Activated naive CD4-positive, alpha-beta T cell treated with anti-CD3 and anti-CD28 coated beads, Interleukin-2, amount 50 U/mL, for 72 hours (primary cell): Measurements from ENCODE around the gene CACNG4. TPM values are rescaled to one million over a fixed set of nuclear protein-coding genes. Genes with fewer than 3 reads are reported as not detected.

Experiments
- ATAC-seq, 2 donors: fragments of 150-1000 bp; cut with Tn5 transposase; 2 replicates each; pipeline ENCODE4 v1.10.0; 2021; ENCODE audit warnings: mild to moderate bottlenecking in 2 of 2, moderate library complexity in 2 of 2
- DNase-seq, 2 donors: peaks; one replicate each; pipeline ENCODE4 v3.0.0; 2021 to 2022; ENCODE audit warnings: low spot score in 2 of 2
- H3K27ac Mint-ChIP-seq, 2 donors: one replicate each; pipeline ENCODE4 v1.8.0; 2022; ENCODE audit warnings: mild to moderate bottlenecking in 2 of 2, mixed read lengths in 2 of 2
- H3K36me3 Mint-ChIP-seq, 2 donors: one replicate each; pipeline ENCODE4 v1.8.0; 2022; ENCODE audit warnings: mixed read lengths in 2 of 2
- H3K9me3 Mint-ChIP-seq, 2 donors: one replicate each; pipeline ENCODE4 v1.8.0; 2022; ENCODE audit warnings: mixed read lengths in 2 of 2
- total RNA-seq, 2 donors: library from RNA; stranded (reverse); gene quantifications; one replicate each; pipeline ENCODE4 v1.2.3, GENCODE V29; 2022

CACNG4 gene
- not detected for total RNA-seq

GRCh38 chr17:66963909-66964771 is at the start of gene CACNG4:
CACNG4 (plus strand) TSS chr17:66964707; CDS start chr17:66964912, 205 bp downstream.
- ATAC-seq (peak in 1 of 2 donors; percentile 19), DNase-seq (no peak)
- H3K36me3 Mint-ChIP-seq: no peaks in the 10 kb centered on the region
- H3K9me3 Mint-ChIP-seq: no peaks in the 10 kb centered on the region
- no peak within 1 kb of the TSS for H3K27ac Mint-ChIP-seq

- Mint-ChIP-seq H3K9me3 (no peaks in the 10 kb centered on the region), H3K36me3 (no peaks in the 10 kb centered on the region), H3K27ac (no peak overlapping the region)
- ATAC-seq: no peak
- DNase-seq: no peak
These were observed 49.3 kb upstream of the CACNG4 start for GRCh38 chr17:66915204-66915611.

- Mint-ChIP-seq H3K36me3 (no peaks in the 10 kb centered on the region), H3K27ac (no peak overlapping the region), H3K9me3 (no peaks in the 10 kb centered on the region)
- DNase-seq (no peak), ATAC-seq (no peak)
These were observed 48.7 kb upstream of the CACNG4 start for GRCh38 chr17:66915792-66916191.

GRCh38 chr17:66916946-66917345 is 47.6 kb upstream of the CACNG4 start:
- DNase-seq: no peak
- peaks cover 0 to 5% of the 10 kb centered on the region in 2 donors for H3K36me3 Mint-ChIP-seq
- no peak for ATAC-seq
- H3K9me3 Mint-ChIP-seq: peaks cover 0 to 4% of the 10 kb centered on the region in 2 donors
- H3K27ac Mint-ChIP-seq: no peak overlapping the region

GRCh38 chr17:66918896-66919295 is 45.6 kb upstream of the CACNG4 start:
- DNase-seq (no peak), ATAC-seq (no peak)
- Mint-ChIP-seq H3K27ac (no peak overlapping the region), H3K9me3 (peaks cover 0 to 4% of the 10 kb centered on the region in 2 donors), H3K36me3 (peaks cover 0 to 6% of the 10 kb centered on the region in 2 donors)

GRCh38 chr17:66920435-66920834 is 44.1 kb upstream of the CACNG4 start:
- H3K36me3 Mint-ChIP-seq: peaks cover 0 to 6% of the 10 kb centered on the region in 2 donors
- H3K27ac Mint-ChIP-seq: no peak overlapping the region
- H3K9me3 Mint-ChIP-seq: peaks cover 0 to 4% of the 10 kb centered on the region in 2 donors
- DNase-seq (no peak), ATAC-seq (no peak)

- DNase-seq (no peak), ATAC-seq (no peak)
- peaks cover 0 to 6% of the 10 kb centered on the region in 2 donors for H3K36me3 Mint-ChIP-seq
- H3K27ac Mint-ChIP-seq: no peak overlapping the region
- peaks cover 0 to 4% of the 10 kb centered on the region in 2 donors for H3K9me3 Mint-ChIP-seq
These were observed 43.6 kb upstream of the CACNG4 start for GRCh38 chr17:66920950-66921349.

GRCh38 chr17:66923886-66924285 is 40.6 kb upstream of the CACNG4 start:
- peaks cover 0 to 4% of the 10 kb centered on the region in 2 donors for H3K9me3 Mint-ChIP-seq
- DNase-seq (no peak), ATAC-seq (no peak)
- no peak overlapping the region for H3K27ac Mint-ChIP-seq
- peaks cover 0 to 6% of the 10 kb centered on the region in 2 donors for H3K36me3 Mint-ChIP-seq

GRCh38 chr17:66925811-66926500 is 38.6 kb upstream of the CACNG4 start:
- H3K36me3 Mint-ChIP-seq: peaks cover 0 to 6% of the 10 kb centered on the region in 2 donors
- ATAC-seq (no peak), DNase-seq (no peak)
- peaks cover 0 to 4% of the 10 kb centered on the region in 2 donors for H3K9me3 Mint-ChIP-seq
- no peak overlapping the region for H3K27ac Mint-ChIP-seq

- Mint-ChIP-seq H3K9me3 (no peaks in the 10 kb centered on the region), H3K27ac (no peak overlapping the region), H3K36me3 (no peaks in the 10 kb centered on the region)
- ATAC-seq (no peak), DNase-seq (no peak)
These were observed 35.6 kb upstream of the CACNG4 start for GRCh38 chr17:66928949-66929348.

- Mint-ChIP-seq H3K27ac (no peak overlapping the region), H3K36me3 (no peaks in the 10 kb centered on the region), H3K9me3 (no peaks in the 10 kb centered on the region)
- ATAC-seq (no peak), DNase-seq (no peak)
These were observed 34.9 kb upstream of the CACNG4 start for GRCh38 chr17:66929591-66929990.

GRCh38 chr17:66930933-66931332 is 33.6 kb upstream of the CACNG4 start:
- DNase-seq (no peak), ATAC-seq (no peak)
- Mint-ChIP-seq H3K27ac (no peak overlapping the region), H3K9me3 (no peaks in the 10 kb centered on the region), H3K36me3 (no peaks in the 10 kb centered on the region)

- no peak for ATAC-seq
- H3K27ac Mint-ChIP-seq: no peak overlapping the region
- no peak for DNase-seq
- H3K36me3 Mint-ChIP-seq: no peaks in the 10 kb centered on the region
- no peaks in the 10 kb centered on the region for H3K9me3 Mint-ChIP-seq
These were observed 32.2 kb upstream of the CACNG4 start for GRCh38 chr17:66932311-66932710.

- Mint-ChIP-seq H3K9me3 (peaks cover 6 to 10% of the 10 kb centered on the region in 2 donors), H3K36me3 (no peaks in the 10 kb centered on the region), H3K27ac (no peak overlapping the region)
- ATAC-seq (no peak), DNase-seq (no peak)
These were observed 30.5 kb upstream of the CACNG4 start for GRCh38 chr17:66934040-66934439.

GRCh38 chr17:66935717-66936116 is 28.8 kb upstream of the CACNG4 start:
- ATAC-seq (no peak), DNase-seq (no peak)
- Mint-ChIP-seq H3K27ac (no peak overlapping the region), H3K9me3 (peaks cover 6 to 10% of the 10 kb centered on the region in 2 donors), H3K36me3 (no peaks in the 10 kb centered on the region)

GRCh38 chr17:66938656-66939055 is 25.9 kb upstream of the CACNG4 start:
- no peaks in the 10 kb centered on the region for H3K36me3 Mint-ChIP-seq
- DNase-seq: no peak
- H3K9me3 Mint-ChIP-seq: peaks cover 6 to 10% of the 10 kb centered on the region in 2 donors
- H3K27ac Mint-ChIP-seq: no peak overlapping the region
- ATAC-seq: no peak

- Mint-ChIP-seq H3K9me3 (peaks cover 6 to 10% of the 10 kb centered on the region in 2 donors), H3K27ac (no peak overlapping the region), H3K36me3 (no peaks in the 10 kb centered on the region)
- DNase-seq (no peak), ATAC-seq (no peak)
These were observed 24.9 kb upstream of the CACNG4 start for GRCh38 chr17:66939461-66940114.
